Thoracic aorta (tissue), 2 donors: ENCODE results near the gene BCAR1. TPM values are rescaled to one million over a fixed set of nuclear protein-coding genes. Genes with fewer than 3 reads are reported as not detected.

ENCODE experiments used
- ATAC-seq: fragments of 150-250 bp; one replicate; pipeline ENCODE4 v1.8.0; 2017; ENCODE audit warnings: low read depth; ENCODE audit not compliant: insufficient number of reproducible peaks, low FRiP score
- DNase-seq: peaks from one replicate; pipeline ENCODE4 v3.0.0-alpha.2; 2020; ENCODE audit warnings: low spot score
- H3K27ac ChIP-seq, 2 donors: fragments of 200-600 bp; sonication (generic); 1 replicate in 1 of 2; 2 replicates in 1 of 2; pipeline ENCODE4 v1.5.1; 2016; ENCODE audit warnings: mild to moderate bottlenecking in 2 of 2, moderate library complexity in 2 of 2
- H3K27me3 ChIP-seq: fragments of 200-600 bp; sonication (generic); replicated peaks from 2 replicates; pipeline ENCODE4 v1.6.0; 2016; ENCODE audit warnings: mild to moderate bottlenecking; ENCODE audit not compliant: insufficient read depth
- H3K36me3 ChIP-seq: fragments of 200-600 bp; sonication (generic); one replicate; pipeline ENCODE4 v1.5.1; 2016
- H3K4me1 ChIP-seq, 2 donors: fragments of 200-600 bp; sonication (generic); 1 replicate in 1 of 2; 2 replicates in 1 of 2; pipeline versions ENCODE4 v1.5.1 to v1.6.0; 2016; ENCODE audit warnings: low read depth in 2 of 2, mild to moderate bottlenecking in 1 of 2; ENCODE audit not compliant: control insufficient read depth in 1 of 2
- H3K4me3 ChIP-seq: fragments of 200-600 bp; sonication (generic); 2 replicates; pipeline ENCODE4 v1.5.1; 2016; ENCODE audit warnings: mild to moderate bottlenecking
- H3K9me3 ChIP-seq: fragments of 200-600 bp; sonication (generic); 2 replicates; pipeline ENCODE4 v1.5.1; 2016
- CTCF ChIP-seq: fragments of 200-600 bp; sonication (generic); IDR thresholded peaks from one replicate; pipeline ENCODE4 v1.5.1; 2019; ENCODE audit warnings: antibody characterized with exemption
- total RNA-seq, 2 donors: library from RNA; depleted of rRNA; stranded (reverse); fragments of >200 nt; gene quantifications; one replicate each; pipeline versions ENCODE4 v1.1.0 to v1.2.3, GENCODE V29; 2016

Gene BCAR1
- total RNA-seq, 2 donors from 2014 or later = 116 to 166 TPM

GRCh38 chr16:75203096-75203495 lies 48.3 kb downstream of the BCAR1 start:
- no peak for DNase-seq
- no peaks in the 10 kb centered on the region for H3K27me3 ChIP-seq
- H3K4me1 ChIP-seq = peaks cover 7 to 20% of the 10 kb centered on the region in 2 donors
- H3K36me3 ChIP-seq = no peaks in the 10 kb centered on the region
- H3K4me3 ChIP-seq = no peak overlapping the region
- no peak for ATAC-seq
- H3K9me3 ChIP-seq = no peaks in the 10 kb centered on the region
- no peak overlapping the region for H3K27ac ChIP-seq
- no peak for TF ChIP-seq CTCF

GRCh38 chr16:75202069-75202590 lies 49.3 kb downstream of the BCAR1 start:
- no peak for DNase-seq

GRCh38 chr16:75198135-75198600 lies 53.3 kb downstream of the BCAR1 start:
- Histone ChIP-seq H3K4me1 (peaks cover 7 to 20% of the 10 kb centered on the region in 2 donors), H3K4me3 (no peak overlapping the region), H3K27ac (no peak overlapping the region), H3K27me3 (no peaks in the 10 kb centered on the region), H3K36me3 (no peaks in the 10 kb centered on the region), H3K9me3 (no peaks in the 10 kb centered on the region)
- ATAC-seq = no peak
- DNase-seq = no peak
- no peak for TF ChIP-seq CTCF

More at GRCh38 chr16:75202069-75202590, 49.3 kb downstream of the BCAR1 start:
- H3K9me3 ChIP-seq = no peaks in the 10 kb centered on the region
- no peak for TF ChIP-seq CTCF
- H3K27ac ChIP-seq = no peak overlapping the region
- no peaks in the 10 kb centered on the region for H3K36me3 ChIP-seq
- no peaks in the 10 kb centered on the region for H3K27me3 ChIP-seq
- no peak overlapping the region for H3K4me3 ChIP-seq
- H3K4me1 ChIP-seq = peaks cover 7 to 20% of the 10 kb centered on the region in 2 donors
- no peak for ATAC-seq

- Histone ChIP-seq H3K27ac (no peak overlapping the region), H3K9me3 (no peaks in the 10 kb centered on the region), H3K27me3 (no peaks in the 10 kb centered on the region), H3K4me3 (no peak overlapping the region), H3K36me3 (no peaks in the 10 kb centered on the region), H3K4me1 (peaks cover 7 to 20% of the 10 kb centered on the region in 2 donors)
- TF ChIP-seq CTCF = no peak
- DNase-seq = no peak
- no peak for ATAC-seq
These were observed 53.8 kb downstream of the BCAR1 start for GRCh38 chr16:75197522-75198134.

GRCh38 chr16:75196836-75197235 lies 54.6 kb downstream of the BCAR1 start:
- Histone ChIP-seq H3K27ac (no peak overlapping the region), H3K4me1 (peaks cover 7 to 20% of the 10 kb centered on the region in 2 donors)

More at GRCh38 chr16:75196836-75197235, 54.6 kb downstream of the BCAR1 start:
- no peak for DNase-seq
- H3K4me3 ChIP-seq = no peak overlapping the region
- ATAC-seq = no peak
- H3K36me3 ChIP-seq = no peaks in the 10 kb centered on the region
- no peak for TF ChIP-seq CTCF
- H3K27me3 ChIP-seq = no peaks in the 10 kb centered on the region
- H3K9me3 ChIP-seq = no peaks in the 10 kb centered on the region
